H1 (cell line): ENCODE results near the gene TSPAN4. TPM values are rescaled to one million over a fixed set of nuclear protein-coding genes. Genes with fewer than 3 reads are reported as not detected.
A peak's percentile ranks its signal among the peaks of the same experiment; 100 is the strongest.

Source experiments
- SIN3A ChIP-seq, 2 experiments: IDR thresholded peaks in 1 of 2; conservative IDR thresholded peaks in 1 of 2; 2 replicates each; pipeline ENCODE4 v1.6.1; 2011 to 2012; ENCODE audit warnings: low read length in 2 of 2, improper control_type of control experiment in 1 of 2, low read depth in 1 of 2, mild to moderate bottlenecking in 1 of 2
- polyA plus RNA-seq, 7 experiments: library from polyadenylated mRNA; depleted of rRNA in 3 of 7; stranded (reverse) in 5 of 7; unstranded in 2 of 7; fragments of >200 nt in 5 of 7; fragments of 200-250 nt in 2 of 7; gene quantifications; 1 replicate in 5 of 7; 2 replicates in 1 of 7; 4 replicates in 1 of 7; pipeline versions ENCODE4 v1.2.1 to v1.2.3, GENCODE V29; 2011 to 2013; ENCODE audit warnings: missing spikeins in 2 of 7, mixed read lengths in 2 of 7
- total RNA-seq: library from RNA; stranded (reverse); fragmentation: NEBNext Ultra II Directional; extraction: Animal tissue kit (Norgen Biotek cat#: 25700); gene quantifications from 2 replicates; pipeline ENCODE4 v1.2.1, GENCODE V29; 2021

Gene TSPAN4
- total and polyA plus RNA-seq, 2 of the 8 experiments (the other 6 are each of a cell fraction or from before 2014, with no cell fraction given) = 74.1 to 145 TPM

DNA sequence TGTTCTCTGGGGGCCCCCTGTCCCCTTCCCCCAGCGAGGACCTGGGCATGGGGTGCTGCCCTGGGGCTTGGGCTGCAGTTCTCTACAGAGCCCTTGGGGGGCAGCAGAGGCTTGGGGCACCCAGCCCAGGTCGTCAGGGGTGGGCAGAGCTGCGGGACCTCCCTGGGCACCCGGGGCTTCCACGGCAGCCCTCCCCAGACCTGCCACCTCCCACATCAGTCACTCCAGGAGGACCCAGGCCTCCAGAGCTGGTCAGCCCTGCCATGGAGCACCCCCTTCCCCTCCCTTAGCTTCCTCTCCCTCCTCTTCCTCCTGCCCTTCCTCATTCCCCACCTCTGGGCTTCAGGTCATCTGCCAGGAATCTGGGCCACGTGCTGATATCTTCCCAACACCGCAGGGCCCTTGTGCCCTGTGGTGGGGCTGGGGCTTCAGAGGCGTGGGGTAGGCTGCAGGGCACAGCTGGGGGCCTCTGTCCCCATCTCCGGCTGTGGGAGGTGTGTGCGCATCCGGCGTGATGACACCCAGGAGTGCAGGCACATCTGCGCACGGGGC lies 5.8 kb downstream of the TSPAN4 start (continued):
- TF ChIP-seq SIN3A (conservative IDR thresholded peaks at IDR 0.05 in 1 of 2, IDR thresholded peaks at IDR 0.05 in 1 of 2; ENCODE audit: low read depth in 1 of 2, low read length in 2 of 2) = 0 out of 4 replicates have a peak, but pooled peaks of 1 of the 2 experiments have one; percentile 40
